Lung (tissue), 12 donors: ENCODE data around the gene RXRA. TPM values are rescaled to one million over a fixed set of nuclear protein-coding genes. Genes with fewer than 3 reads are reported as not detected.

ENCODE experiments used
- ATAC-seq: fragments of 200-7000 bp; cut with Tn5 transposase; one replicate; pipeline ENCODE4 v1.9.1; 2020; ENCODE audit warnings: moderate number of reproducible peaks; ENCODE audit not compliant: insufficient read depth, low FRiP score
- DNase-seq, 3 donors: peaks; one replicate each; pipeline ENCODE4 v3.0.0-alpha.2; 2013 to 2017
- H3K27ac ChIP-seq, 2 donors: one replicate each; pipeline ENCODE4 v1.5.1; 2013; ENCODE audit warnings: mild to moderate bottlenecking in 2 of 2, moderate library complexity in 2 of 2, control low read depth in 1 of 2, inconsistent platforms in 1 of 2, low read depth in 1 of 2, low read length in 1 of 2
- H3K27me3 ChIP-seq, 3 donors: one replicate each; pipeline ENCODE4 v1.5.1; 2013; ENCODE audit warnings: low read length in 2 of 3; ENCODE audit not compliant: control insufficient read depth in 3 of 3, insufficient read depth in 3 of 3
- H3K36me3 ChIP-seq, 4 donors: one replicate each; pipeline ENCODE4 v1.5.1; 2013; ENCODE audit warnings: low read length in 4 of 4, mild to moderate bottlenecking in 1 of 4, moderate library complexity in 1 of 4; ENCODE audit not compliant: control insufficient read depth in 4 of 4, insufficient read depth in 4 of 4
- H3K4me1 ChIP-seq, 5 donors: one replicate each; pipeline ENCODE4 v1.5.1; 2013; ENCODE audit warnings: low read length in 5 of 5, mild to moderate bottlenecking in 2 of 5, moderate library complexity in 1 of 5; ENCODE audit not compliant: control insufficient read depth in 5 of 5, insufficient read depth in 5 of 5
- H3K4me3 ChIP-seq: one replicate; pipeline ENCODE4 v1.5.1; 2013; ENCODE audit warnings: mild to moderate bottlenecking, control low read depth, moderate library complexity
- H3K9ac ChIP-seq, 2 donors: one replicate each; pipeline ENCODE4 v1.5.1; 2013; ENCODE audit warnings: low read length in 2 of 2, control low read depth in 1 of 2; ENCODE audit not compliant: insufficient read depth in 1 of 2
- H3K9me3 ChIP-seq, 4 donors: one replicate each; pipeline ENCODE4 v1.5.1; 2013; ENCODE audit warnings: low read length in 3 of 4, mild to moderate bottlenecking in 1 of 4, moderate library complexity in 1 of 4; ENCODE audit not compliant: control insufficient read depth in 4 of 4, insufficient read depth in 3 of 4
- WGBS, 2 donors: extraction: QIAGEN DNeasy Blood & Tissue Kit; methylation state at CpG; one replicate each; pipeline ENCODE4 v1.1.7; 2013; 5-methylcytosine and 5-hydroxymethylcytosine counted together
- polyA plus RNA-seq, 2 donors: library from polyadenylated mRNA; stranded (reverse); fragments of 200-250 nt; gene quantifications; one replicate each; pipeline ENCODE4 v1.2.1, GENCODE V29; 2013
- total RNA-seq, 2 donors: library from RNA; depleted of rRNA in 1 of 2; stranded (reverse); fragments of >200 nt in 1 of 2; gene quantifications; one replicate each; pipeline ENCODE4 v1.2.1, GENCODE V29; 2014 to 2021
- TF ChIP-seq, protein P1 (sequence below): IDR thresholded peaks from 2 replicates; pipeline ENCODE4 v1.5.1; 2012; ENCODE audit warnings: mild to moderate bottlenecking; ENCODE audit errors: control extremely low read depth, extremely low read depth
- donor health status: control.
- donor health status: control.
- donor health status: Bipolar disorder and iron deficiency.
- donor health status: healthy.
- donor health status: DM: yes; HTN: yes; CAD: no.

RXRA gene
- total and polyA plus RNA-seq, 4 donors: 24.2 to 85.2 (median 52.2) TPM

DNA sequence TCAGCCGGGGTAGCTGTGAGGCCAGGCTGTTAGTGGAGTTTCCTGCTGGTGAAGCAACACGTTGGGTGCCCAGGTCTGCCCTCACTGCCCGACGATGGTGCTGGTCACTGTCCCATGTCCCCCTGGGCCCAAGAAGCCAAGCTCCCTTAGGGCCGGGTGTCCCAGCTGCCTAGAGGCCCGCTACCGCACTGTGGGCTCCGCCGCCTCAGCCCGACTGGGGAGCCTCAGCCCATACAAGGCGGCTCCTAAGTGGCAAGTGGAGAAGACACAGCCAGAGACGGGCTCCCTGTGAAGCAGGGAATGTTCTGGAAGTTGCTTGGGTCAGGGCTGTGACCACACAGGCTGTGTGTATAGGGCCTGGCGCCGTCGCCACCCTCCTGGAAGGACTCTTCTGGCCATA, 96.9 kb downstream of the RXRA start:
- WGBS, 2 donors: 86 to 92% methylated on average over 15 of the region's 15 CpGs
- Histone ChIP-seq H3K27ac (peak overlapping the region in 1 of 2 donors; percentile 44), H3K36me3 (peaks cover 0 to 59% (median 12%) of the 10 kb centered on the region in 4 donors), H3K27me3 (no peaks in the 10 kb centered on the region), H3K4me3 (no peak overlapping the region), H3K4me1 (peaks cover 2 to 29% (median 11%) of the 10 kb centered on the region in 5 donors), H3K9me3 (no peaks in the 10 kb centered on the region), H3K9ac (no peak overlapping the region)
- ATAC-seq (no peak), DNase-seq (no peak)
- TF ChIP-seq, protein P1, sequence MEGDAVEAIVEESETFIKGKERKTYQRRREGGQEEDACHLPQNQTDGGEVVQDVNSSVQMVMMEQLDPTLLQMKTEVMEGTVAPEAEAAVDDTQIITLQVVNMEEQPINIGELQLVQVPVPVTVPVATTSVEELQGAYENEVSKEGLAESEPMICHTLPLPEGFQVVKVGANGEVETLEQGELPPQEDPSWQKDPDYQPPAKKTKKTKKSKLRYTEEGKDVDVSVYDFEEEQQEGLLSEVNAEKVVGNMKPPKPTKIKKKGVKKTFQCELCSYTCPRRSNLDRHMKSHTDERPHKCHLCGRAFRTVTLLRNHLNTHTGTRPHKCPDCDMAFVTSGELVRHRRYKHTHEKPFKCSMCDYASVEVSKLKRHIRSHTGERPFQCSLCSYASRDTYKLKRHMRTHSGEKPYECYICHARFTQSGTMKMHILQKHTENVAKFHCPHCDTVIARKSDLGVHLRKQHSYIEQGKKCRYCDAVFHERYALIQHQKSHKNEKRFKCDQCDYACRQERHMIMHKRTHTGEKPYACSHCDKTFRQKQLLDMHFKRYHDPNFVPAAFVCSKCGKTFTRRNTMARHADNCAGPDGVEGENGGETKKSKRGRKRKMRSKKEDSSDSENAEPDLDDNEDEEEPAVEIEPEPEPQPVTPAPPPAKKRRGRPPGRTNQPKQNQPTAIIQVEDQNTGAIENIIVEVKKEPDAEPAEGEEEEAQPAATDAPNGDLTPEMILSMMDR: no peak

DNA sequence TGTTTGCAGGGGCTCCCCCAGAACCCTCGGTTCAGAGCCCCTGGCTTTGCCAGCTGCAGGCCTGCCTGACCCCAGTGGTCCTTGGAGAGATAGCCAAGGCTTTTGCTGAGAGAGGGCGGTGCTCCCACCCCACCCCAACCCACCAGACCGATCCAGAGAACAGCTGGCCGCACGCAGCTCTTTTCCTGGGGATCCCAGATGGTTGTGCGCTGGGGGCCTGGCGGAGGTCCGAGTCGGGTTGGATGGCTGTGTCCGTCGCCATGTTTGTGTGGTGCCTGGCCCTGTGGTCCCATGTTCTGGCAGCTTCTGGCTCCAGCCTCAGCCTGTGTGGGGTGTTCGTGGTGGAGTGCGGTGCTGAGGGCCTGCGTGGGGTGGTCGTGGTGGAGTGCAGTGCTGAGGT, 97.5 kb downstream of the RXRA start:
- TF ChIP-seq, protein P1: no peak
- Histone ChIP-seq H3K4me1 (peaks cover 0 to 23% (median 11%) of the 10 kb centered on the region in 5 donors), H3K27me3 (no peaks in the 10 kb centered on the region), H3K4me3 (no peak overlapping the region), H3K9me3 (no peaks in the 10 kb centered on the region), H3K27ac (no peak overlapping the region), H3K9ac (no peak overlapping the region), H3K36me3 (peaks cover 0 to 57% (median 9%) of the 10 kb centered on the region in 4 donors)
- ATAC-seq: no peak
- no peak for DNase-seq
- WGBS, 2 donors: 83 to 92% methylated on average over 15 of the region's 15 CpGs

DNA sequence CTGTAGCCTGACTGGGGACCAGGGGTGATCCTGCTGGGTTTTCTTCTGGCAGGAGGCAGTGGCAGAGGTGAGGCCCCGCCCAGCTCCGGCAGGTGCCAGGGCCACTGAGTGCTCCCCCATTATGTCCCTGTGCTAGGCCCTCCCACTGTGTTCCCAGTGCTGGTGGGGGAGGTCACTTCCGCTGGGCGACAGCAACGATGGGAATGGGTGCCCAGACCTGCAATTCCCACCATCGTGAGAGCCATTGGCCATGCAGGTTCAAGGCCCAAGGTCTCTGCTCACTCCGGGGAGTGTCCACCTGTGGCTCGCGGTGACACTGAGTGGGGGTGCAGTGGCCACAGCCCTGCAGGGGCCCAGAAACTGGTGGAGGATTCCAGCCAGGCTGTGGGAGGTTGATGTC, 98.6 kb downstream of the RXRA start:
- DNase-seq (no peak), ATAC-seq (no peak)
- peaks cover 0 to 56% (median 8%) of the 10 kb centered on the region in 4 donors for H3K36me3 ChIP-seq
- no peaks in the 10 kb centered on the region for H3K27me3 ChIP-seq
- H3K9me3 ChIP-seq: no peaks in the 10 kb centered on the region
- WGBS, 2 donors: 85 to 92% methylated on average over 9 of the region's 9 CpGs
- TF ChIP-seq, protein P1: no peak
- H3K4me3 ChIP-seq: no peak overlapping the region
- no peak overlapping the region for H3K27ac ChIP-seq
- no peak overlapping the region for H3K9ac ChIP-seq
- peaks cover 0 to 18% (median 11%) of the 10 kb centered on the region in 5 donors for H3K4me1 ChIP-seq

DNA sequence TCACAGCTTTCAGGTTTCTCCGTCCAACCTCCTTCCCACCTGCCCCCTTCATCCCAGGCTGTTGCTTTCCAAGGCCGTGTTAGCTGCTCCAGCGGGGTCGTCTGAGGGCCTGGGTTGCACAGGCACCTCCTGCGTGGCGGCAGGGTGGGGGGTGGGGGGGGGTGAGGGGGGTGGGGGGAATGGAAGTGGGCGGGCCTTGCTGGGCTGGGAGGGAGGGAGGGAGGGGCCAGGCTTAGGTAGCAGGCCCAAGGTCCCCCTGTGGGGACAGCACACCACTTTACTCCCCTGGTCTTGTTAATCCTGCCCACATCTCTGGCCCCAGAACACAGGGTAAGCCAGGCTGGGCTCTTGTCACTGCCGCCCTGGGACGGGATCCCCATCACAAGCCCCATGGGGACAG, 99.1 kb downstream of the RXRA start:
- ATAC-seq (no peak), DNase-seq (no peak)
- Histone ChIP-seq H3K4me3 (no peak overlapping the region), H3K9me3 (no peaks in the 10 kb centered on the region), H3K27ac (no peak overlapping the region), H3K36me3 (peaks cover 0 to 56% (median 8%) of the 10 kb centered on the region in 4 donors), H3K4me1 (peaks cover 0 to 13% (median 8%) of the 10 kb centered on the region in 5 donors), H3K9ac (no peak overlapping the region), H3K27me3 (no peaks in the 10 kb centered on the region)
- WGBS, 2 donors: 68 to 73% methylated on average over 8 of the region's 9 CpGs
- TF ChIP-seq, protein P1: no peak
